NOMO-1 (cell line): Measurements from ENCODE around the gene ATP5MC2.
"Not testable (repeated sequence)": the region's sequence is repeated elsewhere in the genome, so short reads cannot be mapped to it uniquely, and the experiment has no call there.

Experiments used
- DNase-seq, 2 experiments: peaks; one replicate each; lab custom pipeline; 2025; ENCODE audit not compliant: unreplicated experiment in 2 of 2; lab: John Stamatoyannopoulos, UW

ATP5MC2 gene

GRCh38 chr12:53653595-53653994 lies 22.3 kb downstream of the ATP5MC2 start:
- no peak for DNase-seq

- no peak for DNase-seq
Measured at GRCh38 chr12:53652366-53652765, 23.5 kb downstream of the ATP5MC2 start.

- DNase-seq: no peak
Measured at GRCh38 chr12:53651737-53652136, 24.1 kb downstream of the ATP5MC2 start.

GRCh38 chr12:53646300-53646699 lies 29.6 kb downstream of the ATP5MC2 start:
- DNase-seq: not testable (repeated sequence)

- DNase-seq: no peak
Measured at GRCh38 chr12:53645165-53645564, 30.7 kb downstream of the ATP5MC2 start.

GRCh38 chr12:53644133-53644532 lies 31.8 kb downstream of the ATP5MC2 start:
- no peak for DNase-seq

- no peak for DNase-seq
Measured at GRCh38 chr12:53643232-53643979, 32.5 kb downstream of the ATP5MC2 start.

GRCh38 chr12:53638057-53638456 lies 37.8 kb downstream of the ATP5MC2 start:
- DNase-seq: no peak

GRCh38 chr12:53636641-53637040 lies 39.2 kb downstream of the ATP5MC2 start:
- DNase-seq: no peak

GRCh38 chr12:53635708-53636107 lies 40.2 kb downstream of the ATP5MC2 start:
- DNase-seq: not testable (repeated sequence)

GRCh38 chr12:53631721-53632120 lies 44.2 kb downstream of the ATP5MC2 start:
- DNase-seq: no peak

- no peak for DNase-seq
Measured at GRCh38 chr12:53627919-53628318, 48.0 kb downstream of the ATP5MC2 start.

GRCh38 chr12:53626702-53627169 lies 49.1 kb downstream of the ATP5MC2 start:
- DNase-seq: peak in 1 of 2 experiments; percentile 42

GRCh38 chr12:53625946-53626701 lies 49.8 kb downstream of the ATP5MC2 start, which contains the start of gene ATF7:
Gene ATF7 (minus strand): TSS chr12:53626382. CDS start chr12:53601000, 25,382 bp downstream.
- DNase-seq: peak; percentile 93 to 94

GRCh38 chr12:53625373-53625945 lies 50.4 kb downstream of the ATP5MC2 start:
- no peak for DNase-seq

- DNase-seq: no peak
Measured at GRCh38 chr12:53624956-53625355, 50.9 kb downstream of the ATP5MC2 start.

- DNase-seq: peak; percentile 34 to 44
Measured at GRCh38 chr12:53624458-53624857, 51.4 kb downstream of the ATP5MC2 start.

GRCh38 chr12:53623548-53624385 lies 52.1 kb downstream of the ATP5MC2 start:
- DNase-seq: no peak

GRCh38 chr12:53622724-53623123 lies 53.2 kb downstream of the ATP5MC2 start:
- DNase-seq: no peak

GRCh38 chr12:53618275-53618674 lies 57.6 kb downstream of the ATP5MC2 start:
- peak; percentile 82 to 92 for DNase-seq

- no peak for DNase-seq
Measured at GRCh38 chr12:53617700-53618099, 58.2 kb downstream of the ATP5MC2 start.
